COLO668 (cell line): ENCODE results near the gene KCNH2.
"Not testable (repeated sequence)": the region's sequence is repeated elsewhere in the genome, so short reads cannot be mapped to it uniquely, and the experiment has no call there.

ENCODE experiments used
- DNase-seq: peaks from one replicate; lab custom pipeline; 2025; ENCODE audit not compliant: unreplicated experiment; lab: John Stamatoyannopoulos, UW

KCNH2 gene

GRCh38 chr7:151012911-151013347, 34.8 kb upstream of the KCNH2 start:
- DNase-seq = peak; percentile 23

- DNase-seq = no peak
Measured at GRCh38 chr7:151012031-151012692, 34.0 kb upstream of the KCNH2 start.

- DNase-seq = not testable (repeated sequence)
Measured at GRCh38 chr7:151011616-151012015, 33.5 kb upstream of the KCNH2 start.

- no peak for DNase-seq
Measured at GRCh38 chr7:151011097-151011409, 32.9 kb upstream of the KCNH2 start.

GRCh38 chr7:151010307-151011096, 32.4 kb upstream of the KCNH2 start:
- no peak for DNase-seq

GRCh38 chr7:151010037-151010306, 31.9 kb upstream of the KCNH2 start:
- DNase-seq = no peak

GRCh38 chr7:151009327-151010036, 31.4 kb upstream of the KCNH2 start:
- DNase-seq = no peak

GRCh38 chr7:151008511-151009323, 30.6 kb upstream of the KCNH2 start:
- peak; percentile 18 for DNase-seq

- no peak for DNase-seq
Measured at GRCh38 chr7:151008143-151008510, 30.0 kb upstream of the KCNH2 start.

GRCh38 chr7:151007469-151007898, 29.4 kb upstream of the KCNH2 start:
- DNase-seq = no peak

GRCh38 chr7:151006590-151007300, 28.6 kb upstream of the KCNH2 start:
- no peak for DNase-seq

- DNase-seq = no peak
Measured at GRCh38 chr7:151005566-151005965, 27.4 kb upstream of the KCNH2 start.

- DNase-seq = peak; percentile 65
Measured at GRCh38 chr7:151003572-151003971, 25.5 kb upstream of the KCNH2 start.

- DNase-seq = no peak
Measured at GRCh38 chr7:151001546-151001945, 23.4 kb upstream of the KCNH2 start.

GRCh38 chr7:151000897-151001495, 22.9 kb upstream of the KCNH2 start:
- DNase-seq = no peak

GRCh38 chr7:150999497-151000230, 21.5 kb upstream of the KCNH2 start:
- DNase-seq = no peak

- DNase-seq = no peak
Measured at GRCh38 chr7:150999001-150999400, 20.9 kb upstream of the KCNH2 start.

- DNase-seq = no peak
Measured at GRCh38 chr7:150998341-150998740, 20.2 kb upstream of the KCNH2 start.

- no peak for DNase-seq
Measured at GRCh38 chr7:150997817-150998216, 19.7 kb upstream of the KCNH2 start.

GRCh38 chr7:150997075-150997511, 19.0 kb upstream of the KCNH2 start:
- no peak for DNase-seq
